ENCODE data around the gene FBXO42. TPM values are rescaled to one million over a fixed set of nuclear protein-coding genes. Genes with fewer than 3 reads are reported as not detected.
"Not testable (repeated sequence)": the region's sequence is repeated elsewhere in the genome, so short reads cannot be mapped to it uniquely, and the experiment has no call there.

The FBXO42 gene
- polyA plus RNA-seq, 3 donors = 11.6 to 18.4 (median 16.9) TPM

DNA sequence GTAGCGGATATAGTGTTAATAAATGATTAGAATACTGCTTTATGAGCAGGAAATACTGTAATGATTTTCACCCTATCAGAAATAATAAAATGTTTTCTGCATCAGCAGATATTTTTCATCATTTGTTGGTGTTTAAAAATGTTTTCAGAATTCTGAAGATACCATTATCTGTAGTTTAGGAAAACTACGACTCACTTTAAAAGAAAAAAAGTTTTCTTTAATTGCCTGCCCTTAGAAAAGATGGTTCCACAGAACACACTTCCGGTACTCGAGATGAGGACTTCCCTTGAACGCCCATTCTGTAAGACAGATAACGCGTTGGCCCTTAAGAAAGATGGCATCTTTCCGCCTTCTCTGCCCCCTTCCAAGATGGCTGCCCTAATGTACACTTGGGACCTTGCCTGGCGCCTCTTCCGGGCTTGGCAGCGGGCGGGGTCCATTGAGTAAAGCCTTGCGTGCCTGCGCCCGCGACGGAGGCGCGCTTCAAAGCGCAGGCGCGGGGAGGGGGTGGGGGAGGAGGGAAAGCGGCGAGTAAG is 14.5 kb upstream of the FBXO42 start, which contains the start of gene SZRD1:
Gene SZRD1, plus strand, starts transcription at position 521 of the 536 bp plus-strand sequence. CDS start 16 bp downstream, outside the sequence.
- TF ChIP-seq, protein P1, sequence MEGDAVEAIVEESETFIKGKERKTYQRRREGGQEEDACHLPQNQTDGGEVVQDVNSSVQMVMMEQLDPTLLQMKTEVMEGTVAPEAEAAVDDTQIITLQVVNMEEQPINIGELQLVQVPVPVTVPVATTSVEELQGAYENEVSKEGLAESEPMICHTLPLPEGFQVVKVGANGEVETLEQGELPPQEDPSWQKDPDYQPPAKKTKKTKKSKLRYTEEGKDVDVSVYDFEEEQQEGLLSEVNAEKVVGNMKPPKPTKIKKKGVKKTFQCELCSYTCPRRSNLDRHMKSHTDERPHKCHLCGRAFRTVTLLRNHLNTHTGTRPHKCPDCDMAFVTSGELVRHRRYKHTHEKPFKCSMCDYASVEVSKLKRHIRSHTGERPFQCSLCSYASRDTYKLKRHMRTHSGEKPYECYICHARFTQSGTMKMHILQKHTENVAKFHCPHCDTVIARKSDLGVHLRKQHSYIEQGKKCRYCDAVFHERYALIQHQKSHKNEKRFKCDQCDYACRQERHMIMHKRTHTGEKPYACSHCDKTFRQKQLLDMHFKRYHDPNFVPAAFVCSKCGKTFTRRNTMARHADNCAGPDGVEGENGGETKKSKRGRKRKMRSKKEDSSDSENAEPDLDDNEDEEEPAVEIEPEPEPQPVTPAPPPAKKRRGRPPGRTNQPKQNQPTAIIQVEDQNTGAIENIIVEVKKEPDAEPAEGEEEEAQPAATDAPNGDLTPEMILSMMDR (IDR thresholded peaks at IDR 0.05) = no peak
- no peaks in the 10 kb centered on the region for H3K9me3 Mint-ChIP-seq
- H2AFZ ChIP-seq (ENCODE audit: insufficient read depth, low read depth, low read length, poor library complexity, severe bottlenecking) = peak within 1 kb of the TSS; percentile 65
- H3K4me2 ChIP-seq (replicated peaks; ENCODE audit: extremely low read depth, low read length, poor library complexity, severe bottlenecking) = peak within 1 kb of the TSS; percentile 87
- peak within 1 kb of the TSS; percentile 99 for H3K9ac ChIP-seq (ENCODE audit: insufficient read depth, low read length, poor library complexity, severe bottlenecking)
- H3K4me3 ChIP-seq (replicated peaks in 1 of 3; ENCODE audit: low read depth in 2 of 3, low read length in 3 of 3) = peak within 1 kb of the TSS; percentile 78 to 98 (median 87)
- H3K4me1 ChIP-seq (ENCODE audit: control insufficient read depth in 1 of 2, insufficient read depth in 2 of 2, low read length in 2 of 2) = peaks cover 56 to 72% of the 10 kb centered on the region in 2 donors
- WGBS (ENCODE audit: insufficient coverage) = 0% methylated on average over 10 of the region's 24 CpGs
- DNase-seq = peak; percentile 99
- H3K27me3 ChIP-seq (ENCODE audit: control insufficient read depth in 2 of 2, insufficient read depth in 2 of 2, low read length in 2 of 2) = no peaks in the 10 kb centered on the region
- H3K4me3 Mint-ChIP-seq = peak within 1 kb of the TSS; percentile 96
- H3K9me3 ChIP-seq (replicated peaks in 1 of 2; ENCODE audit: control insufficient read depth in 1 of 2, insufficient read depth in 1 of 2, low read length in 2 of 2) = no peaks in the 10 kb centered on the region
- peaks cover 42% of the 10 kb centered on the region for H4K20me1 ChIP-seq (ENCODE audit: insufficient read depth, low read length)
- peaks cover 5 to 6% of the 10 kb centered on the region in 2 donors for H3K36me3 Mint-ChIP-seq
- peak within 1 kb of the TSS; percentile 92 to 99 for H3K27ac ChIP-seq (ENCODE audit: low read depth in 1 of 2, low read length in 2 of 2)
- peaks cover 0 to under 1% (median 0%) of the 10 kb centered on the region in 3 donors for H3K27me3 Mint-ChIP-seq (ENCODE audit: low read depth in 3 of 3)
- peaks cover 45% of the 10 kb centered on the region for H3K79me2 ChIP-seq (ENCODE audit: insufficient read depth, low read length)
- intact Hi-C loops (cut with micrococcal nuclease) = loop anchor here in 1 of 2 donors (2.0 to 10.0 kb wide), 4 partner anchors 14 to 844 kb away; partner anchors contain the start of genes CASP9, FBXO42 and NECAP2
- H3K4me1 Mint-ChIP-seq = peaks cover 63% of the 10 kb centered on the region
- H3K27ac Mint-ChIP-seq = peak within 1 kb of the TSS; percentile 98 to 100 (median 99)
- no peaks in the 10 kb centered on the region for H3K36me3 ChIP-seq (replicated peaks in 1 of 2; ENCODE audit: control insufficient read depth in 1 of 2, insufficient read depth in 2 of 2, low read length in 2 of 2)

DNA sequence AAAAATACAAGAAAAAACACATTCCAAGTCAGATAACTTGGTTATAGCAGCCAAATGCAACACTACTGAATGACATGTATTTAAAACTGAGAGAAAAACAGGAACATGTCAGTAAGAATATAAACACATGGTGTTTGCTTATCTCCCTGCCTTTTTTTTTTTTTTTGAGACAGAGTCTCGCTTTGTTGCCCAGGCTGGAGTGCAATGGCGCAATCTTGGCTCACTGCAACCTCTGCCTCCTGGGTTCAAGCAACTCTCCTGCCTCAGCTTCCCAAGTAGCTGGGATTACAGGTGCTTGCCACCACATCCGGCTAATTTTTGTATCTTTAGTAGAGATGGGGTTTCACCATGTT is 12.8 kb upstream of the FBXO42 start:
- not testable (repeated sequence) for H2AFZ ChIP-seq (ENCODE audit: insufficient read depth, low read depth, low read length, poor library complexity, severe bottlenecking); H3K36me3 ChIP-seq (replicated peaks in 1 of 2; ENCODE audit: control insufficient read depth in 1 of 2, insufficient read depth in 2 of 2, low read length in 2 of 2); H3K36me3 Mint-ChIP-seq; H3K4me3 Mint-ChIP-seq; H3K9ac ChIP-seq (ENCODE audit: insufficient read depth, low read length, poor library complexity, severe bottlenecking); H3K27me3 ChIP-seq (ENCODE audit: control insufficient read depth in 2 of 2, insufficient read depth in 2 of 2, low read length in 2 of 2); H3K9me3 ChIP-seq (replicated peaks in 1 of 2; ENCODE audit: control insufficient read depth in 1 of 2, insufficient read depth in 1 of 2, low read length in 2 of 2); H3K27me3 Mint-ChIP-seq (ENCODE audit: low read depth in 3 of 3); H3K9me3 Mint-ChIP-seq
- DNase-seq = peak in 2 of 3 donors; percentile 34 to 40
- Histone ChIP-seq H3K4me3 (replicated peaks in 1 of 3; ENCODE audit: low read depth in 2 of 3, low read length in 3 of 3) (peak overlapping the region in 1 of 3 experiments; percentile 29), H3K4me2 (replicated peaks; ENCODE audit: extremely low read depth, low read length, poor library complexity, severe bottlenecking) (peak overlapping the region; percentile 44), H3K79me2 (ENCODE audit: insufficient read depth, low read length) (peaks cover 28% of the 10 kb centered on the region), H3K4me1 (ENCODE audit: control insufficient read depth in 1 of 2, insufficient read depth in 2 of 2, low read length in 2 of 2) (peaks cover 47 to 57% of the 10 kb centered on the region in 2 donors), H3K27ac (ENCODE audit: low read depth in 1 of 2, low read length in 2 of 2) (peak overlapping the region; percentile 73 to 74), H4K20me1 (ENCODE audit: insufficient read depth, low read length) (peaks cover 26% of the 10 kb centered on the region)
- intact Hi-C loops (cut with micrococcal nuclease) = loop anchor here in 1 of 2 donors (5.0 to 10.0 kb wide), 3 partner anchors 77 to 843 kb away; partner anchors contain the start of genes CASP9 and NECAP2
- Mint-ChIP-seq H3K4me1 (peaks cover 52% of the 10 kb centered on the region), H3K27ac (peak overlapping the region; percentile 87 to 97 (median 94))
- no CpG with 5 or more reads among the region's 3 CpGs for WGBS (ENCODE audit: insufficient coverage)

Data from CD14-positive monocyte (primary cell).